Measurements from ENCODE around the gene GPR37.

GRCh38 chr7:124792002-124792401 lies 26.4 kb upstream of the GPR37 start:
- TF ChIP-seq CTCF (IDR thresholded peaks at IDR 0.05; ENCODE audit: low read length) (no peak), EZH2 (optimal IDR thresholded peaks at IDR 0.05; ENCODE audit: low read depth, low read length) (no peak), EZH2phosphoT487 (IDR thresholded peaks at IDR 0.05; ENCODE audit: low read length) (no peak)
